ENCODE data around the gene TMEM168. TPM values are rescaled to one million over a fixed set of nuclear protein-coding genes. Genes with fewer than 3 reads are reported as not detected.

The TMEM168 gene
- total RNA-seq, 1 donor from 2014 or later: 35.1 TPM

GRCh38 chr7:112821345-112821744 lies 31.2 kb upstream of the TMEM168 start:
- TF ChIP-seq CTCF (IDR thresholded peaks at IDR 0.05; ENCODE audit: unreplicated experiment): no peak
- no peak overlapping the region for H3K27ac Mint-ChIP-seq
- H3K4me1 Mint-ChIP-seq: no peaks in the 10 kb centered on the region
- no peak overlapping the region for H3K4me3 Mint-ChIP-seq
- peaks cover 16% of the 10 kb centered on the region for H3K9me3 Mint-ChIP-seq
- DNase-seq (ENCODE audit: low spot score in 2 of 2, unreplicated experiment in 2 of 2): no peak
- no peaks in the 10 kb centered on the region for H3K27me3 Mint-ChIP-seq (ENCODE audit: low read depth)
- peaks cover 57% of the 10 kb centered on the region for H3K36me3 Mint-ChIP-seq

- Mint-ChIP-seq H3K4me1 (no peaks in the 10 kb centered on the region), H3K27me3 (ENCODE audit: low read depth) (no peaks in the 10 kb centered on the region), H3K9me3 (peaks cover 17% of the 10 kb centered on the region), H3K36me3 (peaks cover 43% of the 10 kb centered on the region), H3K27ac (no peak overlapping the region), H3K4me3 (no peak overlapping the region)
- no peak for DNase-seq (ENCODE audit: low spot score in 2 of 2, unreplicated experiment in 2 of 2)
- no peak for TF ChIP-seq CTCF (IDR thresholded peaks at IDR 0.05; ENCODE audit: unreplicated experiment)
Measured at GRCh38 chr7:112819536-112819935, 29.3 kb upstream of the TMEM168 start.

- H3K4me3 Mint-ChIP-seq: no peak overlapping the region
- peaks cover 6% of the 10 kb centered on the region for H3K9me3 Mint-ChIP-seq
- H3K36me3 Mint-ChIP-seq: no peaks in the 10 kb centered on the region
- H3K4me1 Mint-ChIP-seq: no peaks in the 10 kb centered on the region
- no peak for TF ChIP-seq CTCF (IDR thresholded peaks at IDR 0.05; ENCODE audit: unreplicated experiment)
- no peak for DNase-seq (ENCODE audit: low spot score in 2 of 2, unreplicated experiment in 2 of 2)
- peaks cover 5% of the 10 kb centered on the region for H3K27me3 Mint-ChIP-seq (ENCODE audit: low read depth)
- no peak overlapping the region for H3K27ac Mint-ChIP-seq
Measured at GRCh38 chr7:112806156-112806555, 16.0 kb upstream of the TMEM168 start.

GRCh38 chr7:112802406-112802805 lies 12.2 kb upstream of the TMEM168 start:
- Mint-ChIP-seq H3K36me3 (no peaks in the 10 kb centered on the region), H3K4me3 (no peak overlapping the region), H3K27me3 (ENCODE audit: low read depth) (peaks cover 5% of the 10 kb centered on the region), H3K9me3 (no peaks in the 10 kb centered on the region), H3K4me1 (no peaks in the 10 kb centered on the region), H3K27ac (no peak overlapping the region)
- TF ChIP-seq CTCF (IDR thresholded peaks at IDR 0.05; ENCODE audit: unreplicated experiment): no peak
- no peak for DNase-seq (ENCODE audit: low spot score in 2 of 2, unreplicated experiment in 2 of 2)

GRCh38 chr7:112800486-112800885 lies 10.3 kb upstream of the TMEM168 start:
- H3K4me1 Mint-ChIP-seq: no peaks in the 10 kb centered on the region
- H3K27me3 Mint-ChIP-seq (ENCODE audit: low read depth): no peaks in the 10 kb centered on the region
- no peaks in the 10 kb centered on the region for H3K36me3 Mint-ChIP-seq
- H3K9me3 Mint-ChIP-seq: no peaks in the 10 kb centered on the region
- no peak for TF ChIP-seq CTCF (IDR thresholded peaks at IDR 0.05; ENCODE audit: unreplicated experiment)
- no peak for DNase-seq (ENCODE audit: low spot score in 2 of 2, unreplicated experiment in 2 of 2)
- no peak overlapping the region for H3K27ac Mint-ChIP-seq
- no peak overlapping the region for H3K4me3 Mint-ChIP-seq
